ENCODE measurements around the gene DCD.

The DCD gene

DNA sequence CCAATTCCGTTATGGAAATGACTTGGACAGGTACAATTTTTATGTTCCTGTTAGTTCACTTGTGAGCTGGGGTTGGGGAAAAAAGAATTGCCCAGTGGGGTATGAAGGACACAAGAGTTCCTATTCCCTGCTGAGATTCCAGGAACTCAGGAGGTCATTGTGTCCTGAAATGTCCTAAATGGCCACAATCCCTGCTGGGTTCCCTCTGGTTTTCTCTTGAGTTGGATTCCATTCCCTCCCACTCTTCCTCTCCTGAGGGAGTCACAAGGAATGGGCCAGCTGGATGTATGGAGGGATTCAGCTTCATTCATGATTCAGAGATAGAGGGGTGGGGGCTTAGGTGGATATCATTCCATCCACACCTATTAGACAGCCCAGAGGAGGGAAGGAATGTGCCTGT, 34.5 kb upstream of the DCD start:
- WGBS: 56% methylated on average over 1 of the region's 1 CpG
- Histone ChIP-seq H2BK120ac (ENCODE audit: low read depth, low read length) (no peak overlapping the region), H3K4me1 (ENCODE audit: control insufficient read depth, insufficient read depth, low read depth, low read length) (no peaks in the 10 kb centered on the region), H3K23ac (ENCODE audit: low read length in 2 of 2) (no peak overlapping the region), H4K91ac (ENCODE audit: low read length) (no peak overlapping the region), H3K4ac (ENCODE audit: low read depth in 1 of 2, low read length in 2 of 2) (no peak overlapping the region), H3K79me1 (replicated peaks; ENCODE audit: low read length, poor library complexity, severe bottlenecking) (no peaks in the 10 kb centered on the region), H3K9ac (ENCODE audit: low read length) (no peak overlapping the region), H3K27ac (ENCODE audit: low read length, poor library complexity, severe bottlenecking) (no peak overlapping the region), H3K14ac (ENCODE audit: low read length in 2 of 2) (no peak overlapping the region), H4K8ac (ENCODE audit: low read length) (no peak overlapping the region), H3K4me2 (ENCODE audit: low read length, poor library complexity, severe bottlenecking) (no peak overlapping the region), H2BK12ac (ENCODE audit: low read length in 2 of 2) (no peak overlapping the region), H2BK15ac (ENCODE audit: low read depth, poor library complexity, severe bottlenecking) (no peak overlapping the region), H3K36me3 (ENCODE audit: control insufficient read depth in 1 of 2, insufficient read depth in 2 of 2, low read depth in 1 of 2, low read length in 2 of 2) (no peaks in the 10 kb centered on the region), H3K27me3 (ENCODE audit: control insufficient read depth in 1 of 2, insufficient read depth in 1 of 2, low read length in 2 of 2) (peaks cover 33 to 77% of the 10 kb centered on the region in 2 experiments), H3K4me3 (ENCODE audit: insufficient read depth in 1 of 2, low read depth in 1 of 2, low read length in 2 of 2) (no peak overlapping the region), H3K18ac (ENCODE audit: low read depth in 1 of 2, low read length in 2 of 2) (no peak overlapping the region), H2AK5ac (ENCODE audit: low read length, severe bottlenecking) (no peak overlapping the region), H2BK5ac (ENCODE audit: low read depth, low read length, poor library complexity, severe bottlenecking) (no peak overlapping the region), H3K9me3 (ENCODE audit: control insufficient read depth, low read length) (peaks cover 10% of the 10 kb centered on the region), H2AFZ (ENCODE audit: low read depth, low read length) (no peak overlapping the region)
- DNase-seq: no peak

DNA sequence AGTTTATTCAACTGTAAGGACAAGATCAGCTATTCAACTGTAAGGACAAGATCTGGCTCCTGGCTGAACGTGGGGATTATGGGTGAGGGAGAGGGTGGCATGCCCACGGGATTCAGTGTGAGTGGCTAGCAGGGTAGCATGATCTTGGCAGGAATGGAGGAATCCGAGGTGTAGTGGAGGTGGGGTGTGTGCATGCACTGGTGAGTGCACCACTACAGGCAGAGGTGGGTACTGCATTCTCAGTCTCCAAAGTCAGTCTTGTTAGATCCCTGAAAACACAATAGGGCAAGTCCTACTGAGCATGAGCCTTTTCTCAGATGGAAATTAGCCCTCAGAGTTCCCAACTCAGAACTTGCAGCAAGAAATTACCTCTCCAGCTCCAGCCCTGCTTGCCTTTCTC, 32.2 kb upstream of the DCD start:
- Histone ChIP-seq H2BK120ac (ENCODE audit: low read depth, low read length) (no peak overlapping the region), H3K4ac (ENCODE audit: low read depth in 1 of 2, low read length in 2 of 2) (no peak overlapping the region), H3K14ac (ENCODE audit: low read length in 2 of 2) (no peak overlapping the region), H3K9me3 (ENCODE audit: control insufficient read depth, low read length) (peaks cover 4% of the 10 kb centered on the region), H2AFZ (ENCODE audit: low read depth, low read length) (no peak overlapping the region), H3K27ac (ENCODE audit: low read length, poor library complexity, severe bottlenecking) (no peak overlapping the region), H2BK12ac (ENCODE audit: low read length in 2 of 2) (no peak overlapping the region), H4K8ac (ENCODE audit: low read length) (no peak overlapping the region), H3K27me3 (ENCODE audit: control insufficient read depth in 1 of 2, insufficient read depth in 1 of 2, low read length in 2 of 2) (peaks cover 33 to 77% of the 10 kb centered on the region in 2 experiments), H3K36me3 (ENCODE audit: control insufficient read depth in 1 of 2, insufficient read depth in 2 of 2, low read depth in 1 of 2, low read length in 2 of 2) (no peaks in the 10 kb centered on the region), H3K4me3 (ENCODE audit: insufficient read depth in 1 of 2, low read depth in 1 of 2, low read length in 2 of 2) (no peak overlapping the region), H3K23ac (ENCODE audit: low read length in 2 of 2) (no peak overlapping the region), H4K91ac (ENCODE audit: low read length) (no peak overlapping the region), H2AK5ac (ENCODE audit: low read length, severe bottlenecking) (no peak overlapping the region), H3K79me1 (replicated peaks; ENCODE audit: low read length, poor library complexity, severe bottlenecking) (no peaks in the 10 kb centered on the region), H3K18ac (ENCODE audit: low read depth in 1 of 2, low read length in 2 of 2) (no peak overlapping the region), H3K9ac (ENCODE audit: low read length) (no peak overlapping the region), H2BK5ac (ENCODE audit: low read depth, low read length, poor library complexity, severe bottlenecking) (no peak overlapping the region), H3K4me2 (ENCODE audit: low read length, poor library complexity, severe bottlenecking) (no peak overlapping the region), H2BK15ac (ENCODE audit: low read depth, poor library complexity, severe bottlenecking) (no peak overlapping the region), H3K4me1 (ENCODE audit: control insufficient read depth, insufficient read depth, low read depth, low read length) (no peaks in the 10 kb centered on the region)
- 50% methylated on average over 3 of the region's 3 CpGs for WGBS
- DNase-seq: peak; percentile 2

DNA sequence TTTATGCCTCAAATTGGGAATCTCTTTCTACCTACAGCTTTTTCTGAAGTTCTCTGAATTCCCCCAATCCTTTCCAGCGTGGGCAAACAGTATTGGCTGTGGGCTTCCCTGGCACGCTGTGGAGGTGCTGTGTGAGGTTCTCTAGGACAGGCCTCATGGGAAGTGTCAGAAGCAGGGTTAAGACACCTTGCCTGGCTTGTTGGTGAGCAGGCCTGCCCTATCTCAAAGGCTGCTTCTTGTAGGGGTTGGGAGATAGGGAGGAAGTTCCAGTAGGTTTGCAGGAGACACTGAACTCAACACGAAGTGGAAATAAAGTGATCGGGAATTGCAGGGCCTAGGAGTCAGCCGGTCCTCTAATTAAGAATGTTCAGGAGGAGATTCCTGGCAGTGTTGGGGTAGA, 30.0 kb upstream of the DCD start:
- H4K91ac ChIP-seq (ENCODE audit: low read length): no peak overlapping the region

DNA sequence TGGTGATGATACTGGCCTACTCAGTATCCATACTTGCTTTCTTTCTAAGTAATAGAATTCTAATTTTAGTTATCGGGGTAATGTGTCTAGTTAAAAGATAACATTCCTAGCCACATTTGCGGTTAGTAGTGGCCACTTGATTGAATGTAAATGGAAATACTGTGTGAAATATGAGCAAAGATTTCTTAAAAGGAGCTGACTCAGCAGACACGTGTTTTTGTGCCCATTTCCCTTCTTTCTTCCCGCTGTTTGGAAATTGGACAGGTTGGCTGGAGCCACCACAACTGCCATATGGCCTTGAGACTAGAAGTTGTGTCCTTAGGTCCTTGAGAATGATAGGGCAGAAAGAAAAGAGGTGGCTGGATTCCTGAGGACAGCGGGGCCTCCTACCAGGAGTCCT, 19.8 kb upstream of the DCD start:
- Histone ChIP-seq H2BK12ac (ENCODE audit: low read length in 2 of 2) (no peak overlapping the region), H3K18ac (ENCODE audit: low read depth in 1 of 2, low read length in 2 of 2) (no peak overlapping the region), H4K8ac (ENCODE audit: low read length) (no peak overlapping the region), H3K23ac (ENCODE audit: low read length in 2 of 2) (no peak overlapping the region), H3K9me3 (ENCODE audit: control insufficient read depth, low read length) (no peaks in the 10 kb centered on the region), H3K4ac (ENCODE audit: low read depth in 1 of 2, low read length in 2 of 2) (no peak overlapping the region), H3K9ac (ENCODE audit: low read length) (no peak overlapping the region), H2BK15ac (ENCODE audit: low read depth, poor library complexity, severe bottlenecking) (no peak overlapping the region), H3K14ac (ENCODE audit: low read length in 2 of 2) (no peak overlapping the region), H3K27me3 (ENCODE audit: control insufficient read depth in 1 of 2, insufficient read depth in 1 of 2, low read length in 2 of 2) (peaks cover 4 to 16% of the 10 kb centered on the region in 2 experiments), H3K27ac (ENCODE audit: low read length, poor library complexity, severe bottlenecking) (no peak overlapping the region), H3K79me1 (replicated peaks; ENCODE audit: low read length, poor library complexity, severe bottlenecking) (no peaks in the 10 kb centered on the region), H2BK120ac (ENCODE audit: low read depth, low read length) (no peak overlapping the region), H4K91ac (ENCODE audit: low read length) (no peak overlapping the region), H3K36me3 (ENCODE audit: control insufficient read depth in 1 of 2, insufficient read depth in 2 of 2, low read depth in 1 of 2, low read length in 2 of 2) (no peaks in the 10 kb centered on the region), H2BK5ac (ENCODE audit: low read depth, low read length, poor library complexity, severe bottlenecking) (no peak overlapping the region), H2AK5ac (ENCODE audit: low read length, severe bottlenecking) (no peak overlapping the region), H3K4me1 (ENCODE audit: control insufficient read depth, insufficient read depth, low read depth, low read length) (no peaks in the 10 kb centered on the region), H3K4me2 (ENCODE audit: low read length, poor library complexity, severe bottlenecking) (no peak overlapping the region), H2AFZ (ENCODE audit: low read depth, low read length) (no peak overlapping the region), H3K4me3 (ENCODE audit: insufficient read depth in 1 of 2, low read depth in 1 of 2, low read length in 2 of 2) (no peak overlapping the region)
- no peak for DNase-seq
- 82% methylated on average over 5 of the region's 5 CpGs for WGBS

More for the DNA sequence above, 30.0 kb upstream of the DCD start:
- Histone ChIP-seq H3K23ac (ENCODE audit: low read length in 2 of 2) (no peak overlapping the region), H3K27me3 (ENCODE audit: control insufficient read depth in 1 of 2, insufficient read depth in 1 of 2, low read length in 2 of 2) (peaks cover 22 to 55% of the 10 kb centered on the region in 2 experiments), H3K9me3 (ENCODE audit: control insufficient read depth, low read length) (peaks cover 4% of the 10 kb centered on the region), H2BK15ac (ENCODE audit: low read depth, poor library complexity, severe bottlenecking) (no peak overlapping the region), H4K8ac (ENCODE audit: low read length) (no peak overlapping the region), H3K27ac (ENCODE audit: low read length, poor library complexity, severe bottlenecking) (no peak overlapping the region), H2AFZ (ENCODE audit: low read depth, low read length) (no peak overlapping the region), H2BK120ac (ENCODE audit: low read depth, low read length) (no peak overlapping the region), H2BK5ac (ENCODE audit: low read depth, low read length, poor library complexity, severe bottlenecking) (no peak overlapping the region), H3K14ac (ENCODE audit: low read length in 2 of 2) (no peak overlapping the region), H3K18ac (ENCODE audit: low read depth in 1 of 2, low read length in 2 of 2) (no peak overlapping the region), H3K4me2 (ENCODE audit: low read length, poor library complexity, severe bottlenecking) (no peak overlapping the region), H3K4ac (ENCODE audit: low read depth in 1 of 2, low read length in 2 of 2) (no peak overlapping the region), H3K4me3 (ENCODE audit: insufficient read depth in 1 of 2, low read depth in 1 of 2, low read length in 2 of 2) (no peak overlapping the region), H2BK12ac (ENCODE audit: low read length in 2 of 2) (no peak overlapping the region), H2AK5ac (ENCODE audit: low read length, severe bottlenecking) (no peak overlapping the region), H3K79me1 (replicated peaks; ENCODE audit: low read length, poor library complexity, severe bottlenecking) (no peaks in the 10 kb centered on the region), H3K9ac (ENCODE audit: low read length) (no peak overlapping the region), H3K4me1 (ENCODE audit: control insufficient read depth, insufficient read depth, low read depth, low read length) (no peaks in the 10 kb centered on the region), H3K36me3 (ENCODE audit: control insufficient read depth in 1 of 2, insufficient read depth in 2 of 2, low read depth in 1 of 2, low read length in 2 of 2) (no peaks in the 10 kb centered on the region)
- WGBS: 58% methylated on average over 5 of the region's 5 CpGs
- no peak for DNase-seq
